NCI-H510A (cell line): ENCODE measurements around the gene NCOR2.
"Not testable (repeated sequence)": the region's sequence is repeated elsewhere in the genome, so short reads cannot be mapped to it uniquely, and the experiment has no call there.

Source experiments
- DNase-seq: peaks from one replicate; lab custom pipeline; 2025; lab: John Stamatoyannopoulos, UW

NCOR2 gene

GRCh38 chr12:124601706-124602105 is 34.3 kb upstream of the NCOR2 start:
- no peak for DNase-seq

GRCh38 chr12:124599074-124599999 is 31.9 kb upstream of the NCOR2 start:
- DNase-seq = no peak

GRCh38 chr12:124597041-124597440 is 29.6 kb upstream of the NCOR2 start:
- no peak for DNase-seq

GRCh38 chr12:124595444-124595843 is 28.0 kb upstream of the NCOR2 start:
- no peak for DNase-seq

GRCh38 chr12:124594851-124595250 is 27.4 kb upstream of the NCOR2 start:
- no peak for DNase-seq

GRCh38 chr12:124593851-124594401 is 26.5 kb upstream of the NCOR2 start:
- no peak for DNase-seq

- no peak for DNase-seq
Observed at GRCh38 chr12:124593176-124593575, 25.8 kb upstream of the NCOR2 start.

GRCh38 chr12:124592481-124593160 is 25.2 kb upstream of the NCOR2 start:
- no peak for DNase-seq

GRCh38 chr12:124592050-124592449 is 24.6 kb upstream of the NCOR2 start:
- no peak for DNase-seq

GRCh38 chr12:124590447-124590846 is 23.0 kb upstream of the NCOR2 start:
- no peak for DNase-seq

GRCh38 chr12:124588751-124589267 is 21.4 kb upstream of the NCOR2 start:
- DNase-seq = no peak

- no peak for DNase-seq
Observed at GRCh38 chr12:124588018-124588634, 20.7 kb upstream of the NCOR2 start.

GRCh38 chr12:124586756-124587155 is 19.3 kb upstream of the NCOR2 start:
- peak; percentile 90 for DNase-seq

- not testable (repeated sequence) for DNase-seq
Observed at GRCh38 chr12:124584494-124584893, 17.1 kb upstream of the NCOR2 start.

- DNase-seq = no peak
Observed at GRCh38 chr12:124583854-124584253, 16.4 kb upstream of the NCOR2 start.

GRCh38 chr12:124582108-124582424 is 14.7 kb upstream of the NCOR2 start:
- DNase-seq = no peak

GRCh38 chr12:124581307-124582107 is 14.1 kb upstream of the NCOR2 start:
- no peak for DNase-seq

GRCh38 chr12:124579921-124580517 is 12.6 kb upstream of the NCOR2 start:
- no peak for DNase-seq

GRCh38 chr12:124578854-124579253 is 11.4 kb upstream of the NCOR2 start:
- no peak for DNase-seq

GRCh38 chr12:124578445-124578844 is 11.0 kb upstream of the NCOR2 start:
- DNase-seq = no peak

GRCh38 chr12:124577986-124578385 is 10.6 kb upstream of the NCOR2 start:
- DNase-seq = peak; percentile 25
